C4-2B (cell line): ENCODE measurements around the gene C20orf141.
"Not testable (repeated sequence)": the region's sequence is repeated elsewhere in the genome, so short reads cannot be mapped to it uniquely, and the experiment has no call there.

Experiments used
- H3K27ac ChIP-seq: fragments of 450-650 bp; 2 replicates; pipeline ENCODE4 v1.5.1; 2017
- CTCF ChIP-seq: fragments of 450-650 bp; conservative IDR thresholded peaks from 2 replicates; pipeline ENCODE4 v1.5.1; 2017; ENCODE audit warnings: mild to moderate bottlenecking
- ZFX ChIP-seq: fragments of 450-650 bp; IDR thresholded peaks from 2 replicates; pipeline ENCODE4 v1.6.1; 2017

Gene C20orf141

GRCh38 chr20:2807019-2807418 lies 7.8 kb upstream of the C20orf141 start:
- no peak for TF ChIP-seq ZFX
- TF ChIP-seq CTCF = no peak
- H3K27ac ChIP-seq = no peak overlapping the region

- not testable (repeated sequence) for H3K27ac ChIP-seq
Measured at GRCh38 chr20:2807929-2808328, 6.9 kb upstream of the C20orf141 start.

GRCh38 chr20:2809690-2810089 lies 5.1 kb upstream of the C20orf141 start:
- TF ChIP-seq CTCF (no peak), ZFX (no peak)

GRCh38 chr20:2812189-2812588 lies 2.6 kb upstream of the C20orf141 start:
- no peak for TF ChIP-seq CTCF
- no peak for TF ChIP-seq ZFX
- H3K27ac ChIP-seq = no peak overlapping the region

More at GRCh38 chr20:2809690-2810089, 5.1 kb upstream of the C20orf141 start:
- H3K27ac ChIP-seq = no peak overlapping the region

- no peak for TF ChIP-seq ZFX
- TF ChIP-seq CTCF = no peak
- H3K27ac ChIP-seq = no peak overlapping the region
Measured at GRCh38 chr20:2814076-2814475, 711 bp upstream of the C20orf141 start.

- no peak overlapping the region for H3K27ac ChIP-seq
- TF ChIP-seq ZFX (no peak), CTCF (no peak)
Measured at GRCh38 chr20:2815242-2815900, 584 bp downstream of the C20orf141 start.

GRCh38 chr20:2816030-2816582 lies 1.3 kb downstream of the C20orf141 start, which contains the start of gene TMEM239:
TSS of gene TMEM239 (plus strand) at chr20:2816364. CDS start at chr20:2816555, 191 bp downstream.
- TF ChIP-seq ZFX (no peak), CTCF (no peak)
- H3K27ac ChIP-seq = no peak within 1 kb of the TSS
